ENCODE results near the gene SURF4.
"Not testable (repeated sequence)": the region's sequence is repeated elsewhere in the genome, so short reads cannot be mapped to it uniquely, and the experiment has no call there.

The SURF4 gene

DNA sequence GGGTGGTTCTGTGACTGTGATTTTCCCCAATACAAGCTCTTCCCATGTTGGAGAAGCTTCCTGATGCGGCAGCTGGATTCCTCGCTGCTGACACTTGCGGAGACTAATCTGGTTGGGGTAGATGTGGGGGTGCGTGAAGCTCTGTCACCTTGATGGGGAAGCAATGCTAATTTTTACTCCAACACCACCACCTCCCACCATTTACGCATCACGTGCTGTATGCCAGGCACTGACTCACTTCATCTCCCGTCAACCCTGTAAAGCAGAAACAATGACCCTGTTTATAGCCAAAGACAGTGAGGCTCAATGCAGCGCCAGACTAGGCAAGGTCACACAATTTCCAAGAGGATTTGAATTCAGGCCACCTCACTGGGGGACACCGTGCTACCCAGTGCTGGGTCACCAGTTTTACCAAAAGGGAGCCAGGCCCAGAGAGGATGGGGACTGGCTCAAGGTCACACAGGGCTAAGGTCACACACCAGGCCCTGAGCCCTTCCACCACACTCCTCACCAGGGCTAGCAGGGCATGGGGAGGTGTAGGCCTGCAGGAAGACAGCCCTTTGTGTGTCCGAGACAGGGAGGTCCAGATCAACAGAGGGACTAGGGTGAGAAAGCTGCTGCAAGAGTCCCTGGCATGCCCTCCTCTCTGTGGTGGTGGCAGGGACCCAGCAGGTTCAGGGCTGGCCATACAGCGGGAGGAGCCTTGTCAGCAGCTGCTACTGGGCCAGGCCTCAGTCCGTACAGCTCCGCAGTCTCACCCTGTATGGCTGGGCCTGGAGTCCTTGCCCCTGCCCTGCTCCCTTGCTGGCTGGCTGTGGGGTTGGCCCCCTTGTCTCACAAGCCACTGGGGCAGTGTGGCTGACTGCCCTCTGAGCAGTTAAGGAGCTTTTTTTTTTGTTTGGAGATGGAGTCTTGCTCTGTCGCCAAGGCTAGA lies 3.6 kb upstream of the SURF4 start:
- no peak for TF ChIP-seq CTCF (IDR thresholded peaks at IDR 0.05; ENCODE audit: low read depth, low read length)
- DNase-seq (ENCODE audit: extremely low read depth, low read depth): no peak

GRCh38 chr9:133378408-133378962 lies 2.6 kb upstream of the SURF4 start:
- no peak for TF ChIP-seq CTCF (IDR thresholded peaks at IDR 0.05; ENCODE audit: low read depth, low read length)
- DNase-seq (ENCODE audit: extremely low read depth, low read depth): no peak

DNA sequence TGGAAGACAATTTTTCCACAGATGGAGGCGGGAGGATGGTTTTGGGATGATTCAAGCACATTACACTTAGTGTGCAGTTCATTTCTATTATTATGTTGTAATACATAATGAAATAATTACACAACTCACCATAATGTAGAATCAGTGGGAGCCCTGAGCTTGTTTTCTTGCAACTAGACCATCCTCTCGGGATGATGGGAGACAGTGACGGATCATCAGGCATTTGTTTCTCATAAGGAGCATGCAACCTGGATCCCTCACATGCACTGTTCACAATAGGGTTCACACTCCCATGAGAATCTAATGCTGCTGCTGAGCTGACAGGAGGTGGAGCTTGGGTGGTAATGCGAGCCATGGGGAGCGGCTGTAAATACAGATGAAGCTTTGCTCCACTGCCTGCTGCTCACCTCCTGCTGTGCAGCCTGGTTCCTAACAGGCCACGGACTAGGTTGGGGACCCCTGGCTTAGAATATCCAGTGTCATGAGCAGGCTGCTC lies 1.9 kb upstream of the SURF4 start:
- no peak for TF ChIP-seq CTCF (IDR thresholded peaks at IDR 0.05; ENCODE audit: low read depth, low read length)
- no peak for DNase-seq (ENCODE audit: extremely low read depth, low read depth)

DNA sequence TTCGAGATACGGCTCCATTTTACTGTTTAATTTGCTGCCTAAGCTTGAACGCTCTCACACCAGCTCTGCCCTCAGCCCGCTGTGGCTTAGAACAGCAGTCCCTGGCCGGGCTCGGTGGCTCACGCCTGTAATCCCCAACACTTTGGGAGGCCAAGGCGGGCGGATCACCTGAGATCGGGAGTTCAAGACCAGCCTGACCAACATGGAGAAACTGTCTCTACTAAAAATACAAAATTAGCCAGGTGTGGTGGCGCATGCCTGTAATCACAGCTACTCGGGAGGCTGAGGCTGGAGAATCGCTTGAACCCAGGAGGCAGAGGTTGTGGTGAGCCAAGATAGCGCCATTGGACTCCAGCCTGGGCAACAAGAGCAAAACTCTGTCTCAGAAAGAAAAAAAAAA lies 1.4 kb upstream of the SURF4 start:
- DNase-seq (ENCODE audit: extremely low read depth, low read depth): not testable (repeated sequence)

GRCh38 chr9:133375116-133375723 lies 640 bp downstream of the SURF4 start:
- DNase-seq (ENCODE audit: extremely low read depth, low read depth): no peak
- no peak for TF ChIP-seq CTCF (IDR thresholded peaks at IDR 0.05; ENCODE audit: low read depth, low read length)

DNA sequence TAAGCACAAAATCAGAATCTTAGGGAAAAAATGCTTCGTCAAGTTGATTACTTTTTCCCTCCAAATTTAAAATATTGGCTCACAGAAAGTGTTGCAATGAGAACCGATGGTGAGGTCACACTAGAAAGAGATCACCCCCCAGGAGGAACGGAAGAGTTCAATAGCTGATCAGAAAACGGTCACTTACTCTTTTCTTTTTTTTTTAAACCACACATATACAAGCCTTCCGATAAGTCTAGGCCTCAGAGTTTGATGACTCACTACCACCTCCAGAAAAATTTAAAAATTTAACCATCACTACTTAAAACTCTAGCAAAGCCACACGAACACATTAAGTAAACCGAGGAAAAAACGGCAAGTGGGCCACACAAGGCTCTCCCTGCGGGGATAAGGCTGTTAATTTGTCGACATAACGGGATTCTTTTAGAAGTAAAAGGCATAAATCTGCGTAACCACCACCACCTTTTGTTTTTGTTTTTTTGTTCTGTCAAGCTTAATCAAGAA lies 1.2 kb downstream of the SURF4 start:
- no peak for DNase-seq (ENCODE audit: extremely low read depth, low read depth)
- TF ChIP-seq CTCF (IDR thresholded peaks at IDR 0.05; ENCODE audit: low read depth, low read length): no peak

DNA sequence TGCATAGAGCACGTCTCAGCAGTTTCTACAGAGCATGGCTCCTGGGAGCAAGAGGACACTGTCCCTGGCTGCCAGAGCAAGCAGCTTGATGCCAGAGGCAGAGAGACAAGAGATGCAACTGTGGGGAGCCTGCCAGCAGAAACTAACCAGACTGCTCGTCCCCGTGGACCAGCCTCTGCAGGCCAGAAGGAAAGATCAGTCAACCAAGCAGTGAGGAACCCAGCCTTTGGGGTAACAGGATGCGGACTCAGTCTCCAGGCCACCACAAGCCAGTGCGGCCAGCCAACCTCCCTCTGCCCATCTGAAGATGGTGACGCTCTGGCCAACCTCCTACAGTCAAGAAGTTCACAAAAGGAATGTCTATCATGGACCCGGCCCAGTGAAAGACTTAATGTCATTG lies 3.7 kb downstream of the SURF4 start:
- no peak for DNase-seq (ENCODE audit: extremely low read depth, low read depth)
- TF ChIP-seq CTCF (IDR thresholded peaks at IDR 0.05; ENCODE audit: low read depth, low read length): no peak

All from AG09319 (cell line).